ENCODE data around the gene AKT2.
"Not testable (repeated sequence)": the region's sequence is repeated elsewhere in the genome, so short reads cannot be mapped to it uniquely, and the experiment has no call there.

Gene AKT2

GRCh38 chr19:40284501-40285352 is at the start of gene AKT2:
TSS of gene AKT2 (minus strand) at chr19:40285345. CDS start at chr19:40265267, 20,078 bp downstream.
- DNase-seq = peak; percentile 85

- DNase-seq = not testable (repeated sequence)
These were observed 47.9 kb upstream of the AKT2 start for GRCh38 chr19:40333083-40333482.

GRCh38 chr19:40332669-40333068 is 47.5 kb upstream of the AKT2 start:
- no peak for DNase-seq

- DNase-seq = no peak
These were observed 45.9 kb upstream of the AKT2 start for GRCh38 chr19:40331052-40331451.

- no peak for DNase-seq
These were observed 41.1 kb upstream of the AKT2 start for GRCh38 chr19:40326201-40326600.

- DNase-seq = no peak
These were observed 38.6 kb upstream of the AKT2 start for GRCh38 chr19:40323705-40324104.

GRCh38 chr19:40322951-40323615 is 37.9 kb upstream of the AKT2 start:
- no peak for DNase-seq

- DNase-seq = no peak
These were observed 37.1 kb upstream of the AKT2 start for GRCh38 chr19:40322271-40322610.

GRCh38 chr19:40321566-40322270 is 36.6 kb upstream of the AKT2 start:
- DNase-seq = no peak

GRCh38 chr19:40321076-40321475 is 35.9 kb upstream of the AKT2 start:
- no peak for DNase-seq

- no peak for DNase-seq
These were observed 35.4 kb upstream of the AKT2 start for GRCh38 chr19:40320558-40320935.

GRCh38 chr19:40317338-40317737 is 32.2 kb upstream of the AKT2 start:
- DNase-seq = no peak

GRCh38 chr19:40315812-40316470 is 30.8 kb upstream of the AKT2 start:
- DNase-seq = no peak

- DNase-seq = no peak
These were observed 29.5 kb upstream of the AKT2 start for GRCh38 chr19:40314656-40315055.

GRCh38 chr19:40313229-40313983 is 28.3 kb upstream of the AKT2 start:
- no peak for DNase-seq

GRCh38 chr19:40312533-40312932 is 27.4 kb upstream of the AKT2 start:
- DNase-seq = no peak

GRCh38 chr19:40309666-40310065 is 24.5 kb upstream of the AKT2 start:
- DNase-seq = no peak

GRCh38 chr19:40305403-40305802 is 20.3 kb upstream of the AKT2 start:
- peak; percentile 78 for DNase-seq

GRCh38 chr19:40304306-40304705 is 19.2 kb upstream of the AKT2 start:
- DNase-seq = no peak

- DNase-seq = no peak
These were observed 18.6 kb upstream of the AKT2 start for GRCh38 chr19:40303765-40304164.

GRCh38 chr19:40302224-40303011 is 17.3 kb upstream of the AKT2 start:
- DNase-seq = no peak

GRCh38 chr19:40300668-40301067 is 15.5 kb upstream of the AKT2 start:
- DNase-seq = no peak

Data from CD4-positive, alpha-beta T cell treated with Interleukin-10 for 1 hour (primary cell).